ENCODE data around the gene RBM22.

The RBM22 gene

DNA sequence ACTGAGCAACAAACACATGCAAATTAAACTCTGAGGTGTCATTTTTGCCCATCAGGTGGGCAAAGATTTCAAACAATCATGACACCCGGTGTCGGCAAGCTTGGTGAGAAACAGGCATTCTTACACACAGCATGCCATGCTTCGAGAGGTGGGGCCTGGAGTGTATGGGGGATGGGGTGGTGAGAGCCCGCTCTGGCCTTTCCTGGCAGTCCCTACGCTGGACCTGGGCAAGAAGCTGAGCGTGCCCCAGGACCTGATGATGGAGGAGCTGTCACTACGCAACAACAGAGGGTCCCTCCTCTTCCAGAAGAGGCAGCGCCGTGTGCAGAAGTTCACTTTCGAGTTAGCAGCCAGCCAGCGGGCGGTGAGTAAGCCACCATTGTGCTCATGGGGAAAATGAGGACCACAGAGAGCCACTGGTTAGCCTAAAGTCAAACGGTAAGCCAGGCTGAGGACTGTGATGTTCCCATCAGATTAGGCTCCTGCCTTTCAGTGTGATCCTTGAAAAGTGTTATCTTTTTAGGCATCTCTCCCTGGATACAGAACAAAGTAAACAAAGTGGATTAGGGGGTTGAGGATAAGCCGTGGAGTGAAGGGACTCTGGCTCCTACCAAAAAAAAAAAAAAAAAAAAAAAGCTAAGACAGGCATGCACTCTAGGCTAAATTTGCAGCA, 30.5 kb downstream of the RBM22 start:
- CTCF ChIA-PET: interaction anchor here (1.1 kb wide), 1 partner anchor 30 kb away, joined by 3 read pairs; the partner anchor contains the start of gene RBM22
- no peak for DNase-seq (ENCODE audit: extremely low spot score)
- TF ChIP-seq, protein P1, sequence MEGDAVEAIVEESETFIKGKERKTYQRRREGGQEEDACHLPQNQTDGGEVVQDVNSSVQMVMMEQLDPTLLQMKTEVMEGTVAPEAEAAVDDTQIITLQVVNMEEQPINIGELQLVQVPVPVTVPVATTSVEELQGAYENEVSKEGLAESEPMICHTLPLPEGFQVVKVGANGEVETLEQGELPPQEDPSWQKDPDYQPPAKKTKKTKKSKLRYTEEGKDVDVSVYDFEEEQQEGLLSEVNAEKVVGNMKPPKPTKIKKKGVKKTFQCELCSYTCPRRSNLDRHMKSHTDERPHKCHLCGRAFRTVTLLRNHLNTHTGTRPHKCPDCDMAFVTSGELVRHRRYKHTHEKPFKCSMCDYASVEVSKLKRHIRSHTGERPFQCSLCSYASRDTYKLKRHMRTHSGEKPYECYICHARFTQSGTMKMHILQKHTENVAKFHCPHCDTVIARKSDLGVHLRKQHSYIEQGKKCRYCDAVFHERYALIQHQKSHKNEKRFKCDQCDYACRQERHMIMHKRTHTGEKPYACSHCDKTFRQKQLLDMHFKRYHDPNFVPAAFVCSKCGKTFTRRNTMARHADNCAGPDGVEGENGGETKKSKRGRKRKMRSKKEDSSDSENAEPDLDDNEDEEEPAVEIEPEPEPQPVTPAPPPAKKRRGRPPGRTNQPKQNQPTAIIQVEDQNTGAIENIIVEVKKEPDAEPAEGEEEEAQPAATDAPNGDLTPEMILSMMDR (IDR thresholded peaks at IDR 0.05; ENCODE audit: control extremely low read depth, extremely low read depth, low read depth, missing control alignments): no peak
- POLR2A ChIA-PET: interaction anchor here (0.5 to 0.6 kb wide), 3 partner anchors 26 to 113 kb away, joined by 3 to 5 read pairs (median 4); partner anchors contain the start of gene DCTN4

DNA sequence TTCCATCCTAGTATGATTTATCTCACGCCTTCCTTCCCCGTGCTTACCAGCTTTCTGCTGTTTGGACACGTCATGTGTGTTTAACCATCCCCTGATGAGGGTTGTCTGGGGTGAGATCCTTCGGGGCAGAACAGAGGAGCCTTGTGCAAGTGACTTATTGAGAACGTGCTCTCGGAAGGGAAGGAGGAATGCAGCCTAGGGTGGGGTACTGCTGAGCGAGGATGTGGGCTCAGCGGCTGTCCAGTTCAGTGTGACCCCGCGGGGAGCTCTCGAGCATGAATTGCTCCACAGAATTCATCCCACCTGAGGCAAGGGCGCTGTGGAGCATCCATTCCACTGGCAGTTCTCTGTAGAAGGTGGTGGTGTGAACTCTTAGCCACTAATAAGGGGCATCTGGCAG, 35.8 kb downstream of the RBM22 start:
- ChIA-PET POLR2A (interaction anchor here (0.6 kb wide), 1 partner anchor 547 kb away, joined by 4 read pairs; no protein-coding TSS in a partner anchor), CTCF (interaction anchor here (14.0 kb wide), 1 partner anchor 103 kb away, joined by 149 read pairs; no protein-coding TSS in a partner anchor)
- no peak for DNase-seq (ENCODE audit: extremely low spot score)
- TF ChIP-seq, protein P1 (IDR thresholded peaks at IDR 0.05; ENCODE audit: control extremely low read depth, extremely low read depth, low read depth, missing control alignments): no peak

DNA sequence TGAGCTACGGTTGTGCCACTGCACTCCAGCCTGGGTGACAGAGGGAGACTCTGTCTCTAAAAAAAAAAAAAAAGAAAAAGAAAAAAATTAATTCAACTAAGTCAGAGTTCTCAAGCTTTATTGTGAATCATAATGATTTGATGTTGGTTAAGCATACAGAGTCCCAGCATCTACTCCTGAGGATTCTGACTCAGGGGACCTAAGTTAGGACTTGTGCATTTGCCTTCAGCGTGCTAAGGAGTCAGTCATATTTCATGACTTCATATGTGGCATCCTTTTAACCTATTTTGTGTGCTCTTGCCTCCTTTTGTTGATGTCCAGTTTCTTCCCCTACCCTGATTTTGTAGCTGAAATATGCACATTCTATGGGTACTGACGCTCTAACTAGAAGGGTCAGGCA, 36.9 kb downstream of the RBM22 start:
- no peak for DNase-seq (ENCODE audit: extremely low spot score)
- CTCF ChIA-PET: interaction anchor here (1.3 to 14.0 kb wide), 5 partner anchors 8 to 102 kb away, joined by 3 to 149 read pairs (median 5); no protein-coding TSS in a partner anchor
- TF ChIP-seq, protein P1 (IDR thresholded peaks at IDR 0.05; ENCODE audit: control extremely low read depth, extremely low read depth, low read depth, missing control alignments): no peak
- POLR2A ChIA-PET: interaction anchor here (0.6 kb wide), 1 partner anchor 28 kb away, joined by 3 read pairs; no protein-coding TSS in a partner anchor

DNA sequence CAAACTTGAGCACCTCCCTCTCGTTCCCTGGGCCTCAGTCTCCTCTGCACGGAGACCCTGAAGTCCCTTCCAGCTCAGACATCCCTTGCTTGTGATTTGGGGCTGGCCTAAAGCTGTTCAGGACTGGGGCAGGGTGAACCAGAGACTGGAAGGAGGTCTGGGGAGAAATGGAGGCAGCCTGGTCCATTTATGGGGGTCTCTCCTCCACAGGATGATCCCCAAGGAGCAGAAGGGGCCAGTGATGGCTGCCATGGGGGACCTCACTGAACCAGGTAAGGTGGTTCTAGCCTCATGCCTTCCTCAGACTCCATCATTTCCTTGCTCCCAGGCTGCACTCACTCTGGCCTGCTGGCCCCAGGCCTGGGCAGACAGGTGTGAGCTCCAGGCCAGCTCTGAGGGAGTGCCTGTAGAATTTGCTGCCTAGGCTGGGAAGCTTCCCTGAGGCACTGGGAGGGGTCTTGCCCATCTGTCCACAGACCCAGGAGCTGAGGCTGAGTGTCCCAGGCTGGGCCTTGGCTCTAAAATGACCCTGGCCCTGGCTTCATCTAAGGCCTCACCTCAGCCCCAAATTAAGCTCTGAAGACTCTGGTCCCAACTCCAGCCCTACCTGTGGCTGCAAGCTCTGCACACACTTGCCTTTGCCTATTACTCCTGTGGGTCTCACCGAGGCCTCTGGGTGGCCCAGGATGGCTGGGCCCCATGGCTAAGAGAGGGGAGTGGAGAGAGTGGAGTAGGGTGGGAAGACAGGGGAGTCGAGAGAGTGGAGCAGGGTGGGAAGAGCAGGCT, 37.9 kb downstream of the RBM22 start:
- no peak for DNase-seq (ENCODE audit: extremely low spot score)
- POLR2A ChIA-PET: no interaction called here
- CTCF ChIA-PET: interaction anchor here (1.3 to 14.0 kb wide), 5 partner anchors 8 to 101 kb away, joined by 3 to 149 read pairs (median 5); no protein-coding TSS in a partner anchor
- TF ChIP-seq, protein P1 (IDR thresholded peaks at IDR 0.05; ENCODE audit: control extremely low read depth, extremely low read depth, low read depth, missing control alignments): no peak

DNA sequence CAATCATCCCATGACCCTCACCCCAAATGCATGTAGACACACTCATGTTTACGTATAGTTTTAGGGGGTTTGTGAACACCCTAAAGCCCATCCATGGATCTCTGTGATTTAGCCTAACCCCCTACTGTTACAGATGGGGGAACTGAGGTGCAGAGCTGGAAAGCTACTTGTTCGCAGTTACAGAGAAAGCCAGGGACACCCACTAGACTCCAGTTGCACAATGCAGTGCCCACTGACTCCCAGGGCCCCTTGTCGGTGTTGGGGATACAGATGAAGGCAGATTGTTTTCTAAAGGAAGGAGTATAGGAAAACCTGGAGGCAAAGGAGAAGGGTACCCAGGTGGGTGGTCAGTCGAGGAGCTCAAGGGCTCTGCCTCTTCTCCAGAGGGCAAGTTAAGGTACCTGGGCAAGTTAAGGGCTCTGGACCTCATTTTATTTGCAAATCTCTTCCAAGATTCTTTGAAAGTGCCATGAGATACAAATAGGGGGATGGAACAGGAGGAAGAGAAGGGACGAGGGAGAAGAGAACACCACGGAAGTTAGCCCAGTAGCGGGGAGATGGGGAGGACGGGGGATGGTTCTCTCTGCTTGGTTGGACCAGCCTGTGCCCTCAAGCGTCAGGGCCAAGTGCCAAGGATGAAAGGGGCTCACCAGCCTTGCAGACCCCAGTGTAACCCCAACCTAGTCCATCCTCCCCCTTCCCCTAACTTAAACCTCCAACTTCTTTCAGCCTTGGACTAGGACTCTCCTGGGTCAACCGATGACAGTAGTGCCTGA, 38.9 kb downstream of the RBM22 start:
- ChIA-PET CTCF (interaction anchor here (1.0 to 14.0 kb wide), 4 partner anchors 11 to 203 kb away, joined by 3 to 149 read pairs (median 6); no protein-coding TSS in a partner anchor), POLR2A (interaction anchor here (0.6 kb wide), 1 partner anchor 265 kb away, joined by 7 read pairs; no protein-coding TSS in a partner anchor)
- TF ChIP-seq, protein P1 (IDR thresholded peaks at IDR 0.05; ENCODE audit: control extremely low read depth, extremely low read depth, low read depth, missing control alignments): no peak
- DNase-seq (ENCODE audit: extremely low spot score): no peak
